HS-5 (cell line): ENCODE data around the gene CYP4B1.
"Not testable (repeated sequence)": the region's sequence is repeated elsewhere in the genome, so short reads cannot be mapped to it uniquely, and the experiment has no call there.

Source experiments
- DNase-seq: peaks from one replicate; pipeline ENCODE4 v3.0.0-alpha.2; 2012; ENCODE audit warnings: low read depth

The CYP4B1 gene

DNA sequence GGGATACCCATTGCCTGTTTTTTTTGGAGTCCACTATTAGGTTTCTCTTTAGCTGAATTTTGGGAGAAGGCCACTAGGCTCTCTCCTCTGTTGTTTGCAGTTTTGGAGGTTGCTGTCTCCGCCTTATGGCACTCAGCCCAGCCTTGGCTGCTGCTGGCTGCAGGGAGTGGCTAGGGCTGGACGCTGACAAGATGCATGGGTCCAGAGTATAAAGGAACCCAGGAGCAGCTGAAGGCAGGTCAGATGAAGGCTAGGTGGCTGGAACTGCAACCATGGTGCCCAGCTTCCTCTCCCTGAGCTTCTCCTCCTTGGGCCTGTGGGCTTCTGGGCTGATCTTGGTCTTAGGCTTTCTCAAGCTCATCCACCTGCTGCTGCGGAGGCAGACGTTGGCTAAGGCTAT, at the start of gene CYP4B1:
CYP4B1 (plus strand) TSS at position 237 of the 400 bp plus-strand sequence; CDS start at position 273, 36 bp downstream.
- no peak for DNase-seq

- DNase-seq, result no peak
Observed at GRCh38 chr1:46749404-46749803, 49.4 kb upstream of the CYP4B1 start.

DNA sequence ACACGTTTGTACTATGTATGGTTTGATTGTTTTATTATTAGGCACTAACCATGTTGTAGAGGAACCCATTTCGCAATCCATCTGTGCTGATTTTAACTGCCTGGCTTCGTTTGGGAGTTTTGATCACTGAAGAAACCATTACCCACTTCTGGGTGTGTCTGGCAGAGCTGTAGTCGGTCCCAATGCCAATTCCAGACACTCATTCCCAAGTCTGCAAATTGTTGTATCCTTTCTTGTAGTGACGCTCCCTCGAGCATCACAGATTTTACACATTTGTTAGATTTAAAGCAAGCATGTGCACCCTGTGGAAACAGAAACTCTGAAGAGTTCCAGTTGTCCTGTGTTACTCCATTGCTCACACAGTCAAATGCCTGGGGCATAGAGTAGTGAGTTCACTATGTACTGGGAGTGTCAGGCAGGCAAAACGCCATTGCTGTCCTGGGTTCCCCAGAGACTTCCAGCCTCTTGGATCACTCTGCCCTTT, 48.9 kb upstream of the CYP4B1 start:
- DNase-seq, result no peak

DNA sequence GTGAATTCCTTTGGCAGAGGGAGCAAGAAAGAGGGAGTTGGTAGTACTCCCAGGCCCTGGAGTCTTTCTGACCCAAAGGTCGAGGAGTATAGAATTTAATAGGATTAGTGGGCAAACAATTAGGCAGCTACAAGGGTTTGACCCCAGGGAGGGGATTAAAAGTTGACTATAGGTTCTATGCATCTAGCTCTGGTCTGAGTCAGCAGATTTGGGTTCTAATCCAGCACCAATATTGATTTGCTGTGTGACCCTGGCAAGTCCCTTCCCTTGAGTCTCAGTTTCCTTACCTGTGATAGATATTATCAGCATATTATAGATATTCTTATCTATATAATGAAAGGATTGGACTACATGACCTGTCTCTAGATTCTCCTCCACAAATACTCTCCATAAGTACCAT, 44.9 kb upstream of the CYP4B1 start:
- DNase-seq, result no peak

- DNase-seq, result not testable (repeated sequence)
Observed at GRCh38 chr1:46754707-46755106, 44.1 kb upstream of the CYP4B1 start.

DNA sequence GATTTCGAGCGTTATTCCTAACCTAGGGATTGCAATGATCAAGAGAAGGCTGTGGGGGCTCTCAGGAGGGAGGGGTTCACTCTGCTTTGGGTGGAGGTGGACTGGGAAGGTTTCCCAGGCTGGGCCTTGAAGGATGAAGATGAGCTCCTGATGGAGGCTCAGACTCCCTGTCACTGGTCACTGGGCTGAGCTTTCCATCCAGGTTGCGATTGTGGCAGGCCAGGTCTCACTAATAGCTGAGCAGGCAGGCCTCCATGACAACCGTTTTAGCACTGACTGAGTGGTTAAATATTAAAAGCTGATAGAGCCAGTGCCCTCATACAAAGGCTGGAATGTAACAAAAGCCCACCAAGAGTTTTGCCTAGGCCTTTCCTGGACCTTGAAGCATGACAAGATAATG, 43.7 kb upstream of the CYP4B1 start:
- no peak for DNase-seq

DNA sequence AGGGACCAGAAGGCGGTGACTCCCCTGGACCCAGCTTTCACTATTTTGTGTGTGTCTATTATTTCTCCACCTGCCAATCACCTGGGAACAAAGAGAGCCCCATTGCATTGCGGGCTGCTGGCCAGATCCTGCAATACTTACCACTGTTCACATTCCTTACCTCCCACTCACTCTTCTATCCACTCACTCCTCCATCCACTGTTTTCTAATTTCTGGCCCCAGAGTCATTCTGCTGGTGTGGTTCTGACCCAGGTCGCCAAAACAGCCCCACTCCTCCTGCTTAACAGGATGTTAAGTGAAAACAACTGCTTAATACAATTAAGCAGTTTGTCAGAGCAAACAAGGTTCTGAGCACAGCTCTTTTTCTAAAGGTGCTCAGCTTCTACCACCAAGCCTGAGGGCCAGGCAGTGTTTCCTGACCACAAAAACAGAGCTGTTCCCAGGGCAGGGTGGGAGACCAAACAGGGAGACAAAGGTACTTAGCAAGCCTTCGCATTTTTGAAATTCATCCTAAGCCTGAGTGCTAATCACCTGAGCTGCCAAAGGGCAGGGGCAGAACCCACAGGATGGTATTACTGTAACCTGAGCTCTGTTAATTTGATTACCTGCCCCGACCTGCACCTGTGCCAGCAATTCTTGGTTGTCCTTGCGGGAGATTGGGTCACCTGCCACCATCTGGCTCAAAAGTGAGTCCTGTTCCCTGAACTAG, 41.4 kb upstream of the CYP4B1 start:
- no peak for DNase-seq

- no peak for DNase-seq
Observed at GRCh38 chr1:46757956-46758528, 40.8 kb upstream of the CYP4B1 start.

- no peak for DNase-seq
Observed at GRCh38 chr1:46760558-46761166, 38.2 kb upstream of the CYP4B1 start.

GRCh38 chr1:46761740-46762139, 37.1 kb upstream of the CYP4B1 start:
- DNase-seq, result no peak

GRCh38 chr1:46764402-46764801, 34.4 kb upstream of the CYP4B1 start:
- DNase-seq, result no peak

GRCh38 chr1:46767649-46768282, 31.1 kb upstream of the CYP4B1 start:
- no peak for DNase-seq

GRCh38 chr1:46768445-46768844, 30.4 kb upstream of the CYP4B1 start:
- DNase-seq, result no peak

GRCh38 chr1:46769028-46769740, 29.7 kb upstream of the CYP4B1 start:
- DNase-seq, result no peak

DNA sequence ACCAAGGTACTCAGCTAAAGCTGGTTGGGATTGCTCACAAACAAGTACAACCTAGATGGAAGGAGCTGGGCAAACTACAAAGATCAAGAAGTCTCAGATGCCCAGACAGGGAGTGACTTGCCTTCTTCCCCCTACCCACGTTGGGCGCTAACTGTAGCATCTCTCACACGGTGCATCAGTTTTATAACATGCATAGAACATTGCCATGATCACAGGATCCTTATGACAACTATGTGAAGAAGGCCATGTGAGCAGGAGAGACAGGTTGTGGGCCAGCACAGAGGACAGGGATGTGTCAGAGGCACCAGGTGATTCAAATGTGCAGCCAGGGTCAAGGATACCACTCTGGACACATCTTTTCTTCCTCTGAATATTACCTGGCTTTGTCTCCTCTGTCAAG, 28.3 kb upstream of the CYP4B1 start:
- DNase-seq, result no peak

DNA sequence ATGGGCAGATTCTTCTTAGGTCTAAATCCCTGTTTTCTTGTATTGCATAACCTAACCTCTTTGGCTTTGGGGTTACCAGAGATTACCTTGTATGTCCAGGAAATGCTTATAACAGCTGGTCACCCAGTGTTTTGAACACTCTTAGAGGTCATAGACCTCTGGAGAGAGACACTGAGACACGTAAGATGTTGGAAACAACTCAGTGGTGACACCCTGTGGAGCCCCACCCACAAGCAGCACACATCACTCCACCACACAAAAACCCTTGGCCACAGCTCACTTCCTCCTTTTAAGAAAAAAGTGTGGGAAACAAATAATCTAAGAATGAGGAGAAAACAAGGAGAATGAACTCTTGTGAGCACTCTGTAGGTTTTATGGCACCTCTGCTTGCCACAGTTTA, 26.3 kb upstream of the CYP4B1 start:
- DNase-seq, result no peak

GRCh38 chr1:46774297-46774696, 24.5 kb upstream of the CYP4B1 start:
- no peak for DNase-seq

- not testable (repeated sequence) for DNase-seq
Observed at GRCh38 chr1:46778456-46778855, 20.4 kb upstream of the CYP4B1 start.

DNA sequence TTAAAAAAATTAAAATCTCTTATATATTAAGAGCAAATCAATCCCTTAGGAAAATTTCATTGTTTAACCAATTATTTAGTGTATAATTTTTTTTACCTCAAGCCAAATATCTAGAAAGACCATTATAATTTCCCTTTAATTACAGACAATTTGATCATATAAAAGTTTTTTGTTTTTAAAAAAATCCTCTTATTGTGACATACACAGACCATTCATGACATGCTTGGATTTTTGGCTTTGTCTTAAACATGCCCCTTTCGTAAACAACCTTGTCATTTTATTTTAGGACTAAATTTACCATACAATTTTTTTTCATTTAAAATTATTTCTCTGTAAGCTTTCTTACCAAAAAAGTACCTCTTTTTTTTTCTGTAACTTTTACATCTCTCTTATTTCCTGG, 14.2 kb upstream of the CYP4B1 start:
- DNase-seq, result no peak

DNA sequence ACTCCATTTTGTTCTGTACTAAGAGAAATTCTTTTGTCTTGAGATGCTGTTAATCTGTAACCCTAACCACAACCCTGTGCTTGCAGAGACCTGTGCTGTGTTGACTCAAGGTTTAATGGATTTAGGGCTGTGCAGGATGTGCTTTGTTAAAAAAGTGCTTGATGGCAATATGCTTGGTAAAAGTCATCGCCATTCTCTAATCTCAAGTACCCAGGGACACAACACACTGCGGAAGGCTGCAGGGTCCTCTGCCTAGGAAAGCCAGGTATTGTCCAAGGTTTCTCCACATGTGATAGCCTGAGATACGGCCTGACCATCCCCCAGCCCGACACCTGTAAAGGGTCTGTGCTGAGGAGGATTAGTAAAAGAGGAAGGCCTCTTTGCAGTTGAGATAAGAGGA, 10.2 kb upstream of the CYP4B1 start:
- not testable (repeated sequence) for DNase-seq

DNA sequence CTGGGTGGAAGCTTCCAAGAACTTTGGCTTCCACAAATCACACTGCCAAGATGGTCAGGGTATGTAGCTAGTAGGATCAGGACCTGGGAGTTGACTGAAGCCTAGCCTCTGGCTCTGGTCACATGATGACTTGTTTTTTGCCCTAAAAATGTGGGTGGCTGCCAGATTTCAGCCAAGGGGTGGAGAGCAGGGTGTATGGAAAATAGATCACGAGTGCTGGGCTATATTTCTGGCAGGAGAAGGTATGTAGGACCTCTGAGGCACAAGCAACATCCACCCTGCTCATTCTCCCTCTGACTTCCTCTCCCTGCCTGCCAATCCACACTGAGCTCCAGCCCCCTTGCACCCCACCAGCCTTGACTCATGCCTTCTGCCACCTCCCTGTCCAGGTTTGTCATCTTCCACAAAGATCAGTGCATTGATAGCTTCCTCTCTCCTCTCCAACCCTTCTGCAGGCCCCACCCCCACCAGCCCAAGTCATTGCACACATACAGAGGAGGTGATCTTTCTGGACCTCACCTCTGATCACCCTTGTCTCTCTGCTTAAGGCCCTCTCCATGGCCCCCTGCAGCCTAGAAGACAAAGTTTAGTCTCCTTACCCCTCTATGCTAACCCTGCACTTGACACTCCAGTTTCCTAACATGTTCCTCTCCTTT, 8.3 kb upstream of the CYP4B1 start:
- DNase-seq, result no peak

GRCh38 chr1:46793126-46793525, 5.7 kb upstream of the CYP4B1 start:
- no peak for DNase-seq
